Caco-2 (cell line): ENCODE results near the gene SMARCA2. TPM values are rescaled to one million over a fixed set of nuclear protein-coding genes. Genes with fewer than 3 reads are reported as not detected.

Experiments used
- BruUV-seq: library from RNA; stranded (reverse); fragments of 400-500 nt; replicated peaks from 2 replicates; lab custom pipeline; 2021; lab: Mats Ljungman, UMichigan
- CTCF ChIA-PET: fragments of 300-600 bp; sonication (Branson Sonifier 250); formaldehyde crosslinking; loops from one replicate; lab custom pipeline; 2022; ENCODE audit warnings: antibody characterized with exemption; lab: Charles Lee
- POLR2A ChIA-PET: fragments of 300-600 bp; sonication (Branson Sonifier 250); formaldehyde crosslinking; loops from one replicate; lab custom pipeline; 2022; ENCODE audit warnings: antibody characterized with exemption; lab: Charles Lee
- DNase-seq, 2 experiments: peaks; one replicate each; pipeline versions ENCODE4 v3.0.0 to v3.0.0-alpha.2; 2020 to 2022
- H3K27me3 ChIP-seq: replicated peaks from 2 replicates; pipeline ENCODE4 v1.6.0; 2011; ENCODE audit warnings: low read length; ENCODE audit not compliant: control insufficient read depth, insufficient read depth
- H3K36me3 ChIP-seq: 2 replicates; pipeline ENCODE4 v1.5.1; 2011; ENCODE audit warnings: low read length; ENCODE audit not compliant: control insufficient read depth, insufficient read depth
- H3K4me1 ChIP-seq: fragments of 250-450 bp; sonication (Bioruptor Pico); 2 replicates; pipeline ENCODE4 v1.5.1; 2020; ENCODE audit warnings: mild to moderate bottlenecking
- H3K4me3 ChIP-seq: 2 replicates; pipeline ENCODE4 v1.5.1; 2011; ENCODE audit warnings: low read depth, mild to moderate bottlenecking, control low read depth, low read length
- H3K9me3 ChIP-seq: fragments of 250-450 bp; sonication (Bioruptor Pico); 2 replicates; pipeline ENCODE4 v1.5.1; 2020; ENCODE audit warnings: mild to moderate bottlenecking, moderate library complexity
- H3K27ac Mint-ChIP-seq: one replicate; pipeline ENCODE4 v1.8.0; 2022; ENCODE audit warnings: mixed read lengths; ENCODE audit not compliant: unreplicated experiment
- H3K27me3 Mint-ChIP-seq: one replicate; pipeline ENCODE4 v1.8.0; 2022; ENCODE audit warnings: mixed read lengths; ENCODE audit not compliant: insufficient read depth, unreplicated experiment
- H3K36me3 Mint-ChIP-seq: one replicate; pipeline ENCODE4 v1.8.0; 2022; ENCODE audit warnings: mild to moderate bottlenecking, mixed read lengths; ENCODE audit not compliant: insufficient read depth, unreplicated experiment
- H3K4me1 Mint-ChIP-seq: one replicate; pipeline ENCODE4 v1.8.0; 2022; ENCODE audit warnings: low read depth, mixed read lengths; ENCODE audit not compliant: unreplicated experiment
- H3K4me3 Mint-ChIP-seq: one replicate; pipeline ENCODE4 v1.8.0; 2022; ENCODE audit warnings: mild to moderate bottlenecking, moderate library complexity, mixed read lengths; ENCODE audit not compliant: unreplicated experiment
- H3K9me3 Mint-ChIP-seq: one replicate; pipeline ENCODE4 v1.8.0; 2022; ENCODE audit warnings: mixed read lengths; ENCODE audit not compliant: unreplicated experiment
- intact Hi-C: fragments of 100-400 bp; cut with micrococcal nuclease; formaldehyde crosslinking; loops from one replicate; pipeline ENCODE4 v1.10.0; 2022; ENCODE audit not compliant: unreplicated experiment
- total RNA-seq: library from RNA; stranded (reverse); gene quantifications from 2 replicates; pipeline ENCODE4 v1.2.3, GENCODE V29; 2022
- TF ChIP-seq, protein P1 (sequence below), 2 experiments: fragments of 200-600 bp in 1 of 2; IDR thresholded peaks; 1 replicate in 1 of 2; 2 replicates in 1 of 2; pipeline versions ENCODE4 v1.5.1 to v1.8.0; 2011 to 2022; ENCODE audit warnings: antibody characterized with exemption in 1 of 2, control low read depth in 1 of 2, inconsistent platforms in 1 of 2, low read depth in 1 of 2, low read length in 1 of 2, mild to moderate bottlenecking in 1 of 2, moderate library complexity in 1 of 2; ENCODE audit not compliant: insufficient read depth in 1 of 2, severe bottlenecking in 1 of 2, unreplicated experiment in 1 of 2

SMARCA2 gene
- total RNA-seq, 1 experiment from 2014 or later: 13.5 TPM

DNA sequence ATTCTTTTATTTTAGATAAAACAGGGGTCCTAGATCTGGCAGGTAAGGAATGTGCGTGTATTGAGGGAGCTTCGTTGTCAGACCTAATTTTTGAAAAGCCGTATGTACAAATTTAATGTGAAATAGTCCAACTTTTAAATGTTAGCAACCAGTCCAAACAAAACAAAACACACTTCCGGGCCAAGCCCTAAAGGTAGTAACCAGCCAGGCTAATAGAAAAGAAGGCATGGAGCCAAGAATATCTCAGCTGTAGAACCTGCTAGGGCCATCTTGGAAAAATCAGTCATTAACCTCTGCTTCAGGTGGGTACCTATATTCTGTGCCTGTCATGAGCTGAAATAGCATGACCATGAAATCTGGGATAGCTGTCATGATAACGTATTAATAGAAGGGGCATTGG lies 71.0 kb downstream of the SMARCA2 start:
- POLR2A ChIA-PET: no interaction called here
- no peak for DNase-seq
- Mint-ChIP-seq H3K36me3 (no peaks in the 10 kb centered on the region), H3K4me1 (no peaks in the 10 kb centered on the region), H3K27me3 (peaks cover 7% of the 10 kb centered on the region), H3K27ac (no peak overlapping the region), H3K4me3 (no peak overlapping the region), H3K9me3 (no peaks in the 10 kb centered on the region)
- H3K4me1 ChIP-seq: no peaks in the 10 kb centered on the region
- no peak overlapping the region for H3K4me3 ChIP-seq
- TF ChIP-seq, protein P1, sequence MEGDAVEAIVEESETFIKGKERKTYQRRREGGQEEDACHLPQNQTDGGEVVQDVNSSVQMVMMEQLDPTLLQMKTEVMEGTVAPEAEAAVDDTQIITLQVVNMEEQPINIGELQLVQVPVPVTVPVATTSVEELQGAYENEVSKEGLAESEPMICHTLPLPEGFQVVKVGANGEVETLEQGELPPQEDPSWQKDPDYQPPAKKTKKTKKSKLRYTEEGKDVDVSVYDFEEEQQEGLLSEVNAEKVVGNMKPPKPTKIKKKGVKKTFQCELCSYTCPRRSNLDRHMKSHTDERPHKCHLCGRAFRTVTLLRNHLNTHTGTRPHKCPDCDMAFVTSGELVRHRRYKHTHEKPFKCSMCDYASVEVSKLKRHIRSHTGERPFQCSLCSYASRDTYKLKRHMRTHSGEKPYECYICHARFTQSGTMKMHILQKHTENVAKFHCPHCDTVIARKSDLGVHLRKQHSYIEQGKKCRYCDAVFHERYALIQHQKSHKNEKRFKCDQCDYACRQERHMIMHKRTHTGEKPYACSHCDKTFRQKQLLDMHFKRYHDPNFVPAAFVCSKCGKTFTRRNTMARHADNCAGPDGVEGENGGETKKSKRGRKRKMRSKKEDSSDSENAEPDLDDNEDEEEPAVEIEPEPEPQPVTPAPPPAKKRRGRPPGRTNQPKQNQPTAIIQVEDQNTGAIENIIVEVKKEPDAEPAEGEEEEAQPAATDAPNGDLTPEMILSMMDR (IDR thresholded peaks at IDR 0.05; ENCODE audit: insufficient read depth in 1 of 2, low read depth in 1 of 2, low read length in 1 of 2, severe bottlenecking in 1 of 2, unreplicated experiment in 1 of 2): no peak
- CTCF ChIA-PET: no interaction called here
- no peaks in the 10 kb centered on the region for H3K27me3 ChIP-seq
- BruUV-seq: no TSS peak
- H3K36me3 ChIP-seq: no peaks in the 10 kb centered on the region
- no peaks in the 10 kb centered on the region for H3K9me3 ChIP-seq
- intact Hi-C loops: no loop called here

- Histone ChIP-seq H3K36me3 (no peaks in the 10 kb centered on the region), H3K9me3 (no peaks in the 10 kb centered on the region), H3K4me1 (no peaks in the 10 kb centered on the region), H3K4me3 (no peak overlapping the region), H3K27me3 (no peaks in the 10 kb centered on the region)
- H3K36me3 Mint-ChIP-seq: no peaks in the 10 kb centered on the region
- H3K4me1 Mint-ChIP-seq: no peaks in the 10 kb centered on the region
- DNase-seq: no peak
- TF ChIP-seq, protein P1 (IDR thresholded peaks at IDR 0.05; ENCODE audit: insufficient read depth in 1 of 2, low read depth in 1 of 2, low read length in 1 of 2, severe bottlenecking in 1 of 2, unreplicated experiment in 1 of 2): no peak
- ChIA-PET CTCF (no interaction called here), POLR2A (no interaction called here)
- peaks cover 9% of the 10 kb centered on the region for H3K27me3 Mint-ChIP-seq
- H3K4me3 Mint-ChIP-seq: no peak overlapping the region
- intact Hi-C loops: no loop called here
- no peak overlapping the region for H3K27ac Mint-ChIP-seq
- BruUV-seq: no TSS peak
- no peaks in the 10 kb centered on the region for H3K9me3 Mint-ChIP-seq
These were observed 71.8 kb downstream of the SMARCA2 start for GRCh38 chr9:2086971-2087370.

DNA sequence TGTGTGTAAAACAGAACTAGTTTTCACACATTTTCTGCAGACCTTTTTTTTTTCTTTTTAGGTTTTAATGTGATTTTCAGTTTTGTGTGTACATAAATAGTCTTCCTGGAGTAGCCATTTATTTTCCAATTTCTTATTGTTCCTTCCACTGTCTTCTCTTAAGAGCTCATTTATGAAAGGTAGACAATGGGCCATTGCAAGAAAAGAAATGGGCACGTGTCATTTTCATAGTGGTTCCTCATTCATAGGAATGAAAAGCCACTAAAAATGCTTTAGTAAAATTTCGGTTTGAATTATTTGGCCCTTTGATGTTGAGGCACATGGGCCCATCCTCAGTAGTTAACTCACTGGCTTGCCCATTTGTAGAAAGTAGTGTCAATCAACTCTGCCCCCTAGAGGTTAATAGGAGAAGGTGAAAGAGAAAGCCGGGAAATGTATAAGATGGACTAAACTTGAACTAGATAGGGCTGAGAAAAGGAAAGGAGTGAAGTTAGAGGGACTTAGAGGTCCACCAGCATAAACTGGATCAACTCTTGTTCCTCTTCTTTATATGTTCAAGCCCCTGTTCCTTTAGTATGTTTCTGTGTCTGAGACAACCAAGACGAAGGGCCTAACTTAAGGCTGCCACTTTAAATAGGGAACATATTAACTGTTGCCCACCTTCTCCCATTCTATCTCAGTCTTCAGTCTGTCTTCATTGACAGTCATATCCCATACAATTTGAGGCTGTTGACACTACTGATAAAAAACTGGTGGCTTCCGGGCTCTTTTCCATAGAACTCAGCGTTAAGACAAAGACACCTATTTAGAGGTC lies 72.6 kb downstream of the SMARCA2 start:
- Mint-ChIP-seq H3K9me3 (no peaks in the 10 kb centered on the region), H3K4me1 (no peaks in the 10 kb centered on the region), H3K36me3 (no peaks in the 10 kb centered on the region), H3K27ac (no peak overlapping the region), H3K27me3 (peaks cover 9% of the 10 kb centered on the region), H3K4me3 (no peak overlapping the region)
- ChIA-PET CTCF (no interaction called here), POLR2A (no interaction called here)
- Histone ChIP-seq H3K4me3 (no peak overlapping the region), H3K9me3 (no peaks in the 10 kb centered on the region), H3K4me1 (no peaks in the 10 kb centered on the region), H3K36me3 (no peaks in the 10 kb centered on the region), H3K27me3 (no peaks in the 10 kb centered on the region)
- TF ChIP-seq, protein P1 (IDR thresholded peaks at IDR 0.05; ENCODE audit: insufficient read depth in 1 of 2, low read depth in 1 of 2, low read length in 1 of 2, severe bottlenecking in 1 of 2, unreplicated experiment in 1 of 2): peak; percentile 25 to 36
- BruUV-seq: no TSS peak
- intact Hi-C loops: no loop called here
- DNase-seq: no peak
